Measurements from ENCODE around the gene EMID1. TPM values are rescaled to one million over a fixed set of nuclear protein-coding genes. Genes with fewer than 3 reads are reported as not detected.

The EMID1 gene
- total and polyA plus RNA-seq, 8 donors = 10.5 to 110 (median 85.9) TPM

DNA sequence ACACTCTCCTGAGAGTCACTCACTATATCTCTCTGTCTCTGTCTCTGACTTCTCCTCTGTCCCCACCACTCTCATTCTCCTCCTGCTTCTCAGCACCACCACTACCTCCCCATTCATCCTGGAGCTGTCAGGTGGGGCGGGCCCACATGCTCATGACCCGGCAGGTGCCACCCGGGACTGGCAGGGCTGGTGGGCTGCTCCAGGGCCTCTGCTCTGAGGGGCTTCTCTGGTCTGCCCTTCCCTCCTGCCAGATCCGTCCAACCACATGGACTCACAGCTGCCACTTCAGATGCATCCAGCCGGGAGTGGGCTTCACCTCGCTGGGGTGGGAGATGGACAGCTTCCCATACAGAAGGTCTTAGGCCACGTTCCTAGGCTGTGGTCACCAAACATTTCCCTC lies 4.8 kb upstream of the EMID1 start:
- TF ChIP-seq, protein P1, sequence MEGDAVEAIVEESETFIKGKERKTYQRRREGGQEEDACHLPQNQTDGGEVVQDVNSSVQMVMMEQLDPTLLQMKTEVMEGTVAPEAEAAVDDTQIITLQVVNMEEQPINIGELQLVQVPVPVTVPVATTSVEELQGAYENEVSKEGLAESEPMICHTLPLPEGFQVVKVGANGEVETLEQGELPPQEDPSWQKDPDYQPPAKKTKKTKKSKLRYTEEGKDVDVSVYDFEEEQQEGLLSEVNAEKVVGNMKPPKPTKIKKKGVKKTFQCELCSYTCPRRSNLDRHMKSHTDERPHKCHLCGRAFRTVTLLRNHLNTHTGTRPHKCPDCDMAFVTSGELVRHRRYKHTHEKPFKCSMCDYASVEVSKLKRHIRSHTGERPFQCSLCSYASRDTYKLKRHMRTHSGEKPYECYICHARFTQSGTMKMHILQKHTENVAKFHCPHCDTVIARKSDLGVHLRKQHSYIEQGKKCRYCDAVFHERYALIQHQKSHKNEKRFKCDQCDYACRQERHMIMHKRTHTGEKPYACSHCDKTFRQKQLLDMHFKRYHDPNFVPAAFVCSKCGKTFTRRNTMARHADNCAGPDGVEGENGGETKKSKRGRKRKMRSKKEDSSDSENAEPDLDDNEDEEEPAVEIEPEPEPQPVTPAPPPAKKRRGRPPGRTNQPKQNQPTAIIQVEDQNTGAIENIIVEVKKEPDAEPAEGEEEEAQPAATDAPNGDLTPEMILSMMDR (IDR thresholded peaks at IDR 0.05) = no peak
- no peak overlapping the region for H3K4me3 ChIP-seq
- H3K36me3 ChIP-seq = no peaks in the 10 kb centered on the region
- H3K27ac ChIP-seq = no peak overlapping the region
- H3K27me3 ChIP-seq = peaks cover 0 to 10% of the 10 kb centered on the region in 2 donors
- DNase-seq = no peak
- no peak for ATAC-seq
- H3K4me1 ChIP-seq = peaks cover 10 to 31% of the 10 kb centered on the region in 2 donors
- H3K9me3 ChIP-seq = no peaks in the 10 kb centered on the region
- intact Hi-C loops (cut with DNase I) = no loop called here

DNA sequence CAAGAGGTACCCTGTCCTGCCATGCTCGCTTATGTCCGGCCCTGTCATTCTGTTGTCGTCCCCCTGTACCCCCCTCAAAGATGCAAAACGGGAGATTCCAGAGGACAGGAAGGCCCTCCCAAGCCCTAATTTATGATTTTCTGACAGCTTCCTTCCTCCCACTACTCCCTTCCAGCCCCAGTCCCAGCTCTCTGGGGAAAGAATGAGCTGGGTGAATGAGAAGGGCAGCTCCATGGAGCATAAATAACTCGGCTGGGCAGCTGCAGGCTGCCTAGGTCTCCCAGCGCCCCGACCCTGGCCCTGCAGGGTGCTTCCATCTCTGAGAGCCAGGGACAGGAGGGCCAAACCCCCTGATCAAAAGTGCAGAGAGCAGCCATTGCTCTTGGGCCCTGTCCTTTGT lies 3.9 kb upstream of the EMID1 start:
- H3K9me3 ChIP-seq = no peaks in the 10 kb centered on the region
- no peak for ATAC-seq
- TF ChIP-seq, protein P1 (IDR thresholded peaks at IDR 0.05) = no peak
- no peaks in the 10 kb centered on the region for H3K36me3 ChIP-seq
- H3K27ac ChIP-seq = peak overlapping the region; percentile 75 to 76
- intact Hi-C loops (cut with DNase I) = no loop called here
- peaks cover 14 to 37% of the 10 kb centered on the region in 2 donors for H3K4me1 ChIP-seq
- H3K4me3 ChIP-seq = no peak overlapping the region
- peak in 1 of 4 donors; percentile 34 for DNase-seq
- peaks cover 0 to 18% of the 10 kb centered on the region in 2 donors for H3K27me3 ChIP-seq

DNA sequence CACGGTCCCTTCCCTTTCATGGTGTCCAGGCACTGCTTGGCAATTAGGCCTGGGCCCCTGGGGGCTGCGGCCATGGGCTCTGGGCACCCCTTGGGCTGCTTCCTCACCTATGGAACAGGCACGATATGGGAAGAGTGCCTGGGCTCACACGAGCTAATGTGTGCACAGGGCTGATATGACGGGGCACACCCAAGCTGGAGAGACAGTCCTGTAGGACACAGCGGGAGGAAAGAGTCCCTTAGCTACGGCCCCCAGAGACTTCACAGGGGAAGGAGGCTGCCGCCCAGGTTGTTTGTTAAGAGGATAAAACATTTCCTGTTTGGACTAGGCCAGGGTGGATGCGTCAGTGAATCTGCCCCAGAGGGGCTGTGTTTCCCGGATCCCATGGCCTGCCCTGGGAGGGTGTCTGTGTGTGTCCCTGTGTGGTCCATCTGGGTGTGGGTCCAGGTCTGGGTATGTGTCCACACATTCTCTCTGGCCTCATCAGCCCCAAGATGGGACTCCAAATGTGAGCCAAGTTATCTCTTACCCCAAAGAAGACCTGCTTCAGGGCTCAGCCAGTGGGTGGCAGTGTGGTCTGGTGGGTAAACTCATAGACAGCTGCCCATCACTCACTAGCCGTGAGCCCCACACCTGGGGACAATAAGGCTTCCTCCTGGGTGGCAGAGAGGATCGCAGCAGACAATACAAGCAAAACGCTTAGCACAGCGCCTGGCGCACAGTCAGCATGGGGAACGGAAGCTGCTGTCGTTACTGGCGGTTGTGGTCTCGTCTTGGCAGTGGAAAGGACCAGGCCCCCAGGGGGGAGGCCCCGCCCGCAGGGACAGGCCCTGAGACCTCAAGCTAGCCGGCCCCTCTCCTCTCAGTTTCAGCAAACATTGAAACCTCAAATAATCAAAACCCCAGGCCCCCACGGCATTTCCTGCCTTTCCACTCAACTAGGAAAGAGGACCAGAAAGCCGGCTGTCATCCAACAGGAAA lies 3.2 kb upstream of the EMID1 start:
- Histone ChIP-seq H3K4me3 (no peak overlapping the region), H3K27ac (peak overlapping the region; percentile 75 to 76), H3K27me3 (peaks cover 0 to 26% of the 10 kb centered on the region in 2 donors), H3K4me1 (peaks cover 14 to 41% of the 10 kb centered on the region in 2 donors), H3K36me3 (no peaks in the 10 kb centered on the region), H3K9me3 (no peaks in the 10 kb centered on the region)
- intact Hi-C loops (cut with DNase I) = no loop called here
- TF ChIP-seq, protein P1 (IDR thresholded peaks at IDR 0.05) = no peak
- ATAC-seq (peak; percentile 56), DNase-seq (peak; percentile 50 to 84 (median 76))

DNA sequence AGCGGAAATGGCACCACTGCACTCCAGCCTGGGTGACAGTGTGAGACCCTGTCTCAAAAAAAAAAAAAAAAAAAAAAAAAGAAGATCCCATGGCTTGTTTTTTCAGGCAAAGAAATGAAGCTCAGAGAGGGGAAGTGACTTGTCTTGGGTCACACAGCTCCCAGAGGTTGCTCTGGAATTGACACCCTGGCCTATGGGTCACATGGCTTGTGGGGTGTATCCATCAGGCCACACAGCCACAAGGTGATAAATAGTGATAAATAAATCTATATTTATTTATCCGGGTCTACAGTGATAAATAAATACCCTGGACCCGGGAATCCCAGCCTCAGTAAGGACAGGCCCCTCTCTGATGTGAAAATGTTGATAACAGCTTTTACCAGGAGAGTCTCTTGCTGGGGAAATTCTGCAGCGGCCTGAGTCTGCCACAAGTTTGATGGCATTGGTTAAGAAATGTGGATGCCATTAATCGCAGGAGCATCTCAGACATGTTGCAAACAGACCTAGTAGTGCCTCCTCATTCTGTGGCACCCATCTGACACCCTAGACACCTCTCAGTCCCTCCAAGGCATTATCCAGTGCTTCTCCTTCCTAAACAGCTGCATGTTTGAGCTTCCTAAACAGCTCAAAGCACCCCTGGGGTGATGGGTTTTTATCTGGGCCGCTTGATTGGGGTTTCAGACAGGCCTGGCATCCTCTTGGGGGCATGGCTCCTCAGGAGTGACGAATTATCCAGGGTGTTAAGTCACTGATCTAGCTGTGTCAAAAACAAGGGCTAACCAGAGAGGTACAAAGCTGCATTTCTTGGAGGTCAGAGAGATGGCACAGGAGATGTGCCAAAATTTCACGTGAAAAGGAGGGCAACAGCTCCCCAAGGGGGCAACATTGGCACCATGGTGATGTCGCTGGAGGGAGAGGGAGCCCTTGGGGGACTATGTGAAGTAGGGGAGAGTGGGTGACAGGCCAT lies 1.9 kb upstream of the EMID1 start:
- DNase-seq (peak in 1 of 4 donors; percentile 6), ATAC-seq (no peak)
- Histone ChIP-seq H3K9me3 (no peaks in the 10 kb centered on the region), H3K36me3 (no peaks in the 10 kb centered on the region), H3K27ac (peak overlapping the region in 1 of 2 donors; percentile 41), H3K27me3 (peaks cover 0 to 36% of the 10 kb centered on the region in 2 donors), H3K4me1 (peaks cover 14 to 41% of the 10 kb centered on the region in 2 donors), H3K4me3 (no peak overlapping the region)
- TF ChIP-seq, protein P1 (IDR thresholded peaks at IDR 0.05) = no peak
- intact Hi-C loops (cut with DNase I) = no loop called here
